Left ventricle myocardium inferior (tissue), 1 donor: ENCODE data around the gene BBOX1. TPM values are rescaled to one million over a fixed set of nuclear protein-coding genes. Genes with fewer than 3 reads are reported as not detected.

Experiments
- DNase-seq: peaks from one replicate; pipeline ENCODE4 v3.0.0-alpha.2; 2020
- H3K27ac ChIP-seq: fragments of 200-600 bp; replicated peaks from 2 replicates; pipeline ENCODE4 v1.8.0; 2021
- H3K27me3 ChIP-seq: fragments of 200-600 bp; 2 replicates; pipeline ENCODE4 v1.8.0; 2021; ENCODE audit warnings: low read depth
- H3K36me3 ChIP-seq: fragments of 200-600 bp; 2 replicates; pipeline ENCODE4 v1.8.0; 2021
- H3K4me1 ChIP-seq: fragments of 200-600 bp; 2 replicates; pipeline ENCODE4 v1.8.0; 2021
- H3K4me3 ChIP-seq: fragments of 200-600 bp; 2 replicates; pipeline ENCODE4 v1.8.0; 2021; ENCODE audit warnings: mild to moderate bottlenecking, moderate library complexity
- H3K9me3 ChIP-seq: fragments of 200-600 bp; replicated peaks from 2 replicates; pipeline ENCODE4 v1.8.0; 2021
- CTCF ChIP-seq: fragments of 200-600 bp; IDR thresholded peaks from 2 replicates; pipeline ENCODE4 v1.8.0; 2021; ENCODE audit warnings: antibody characterized with exemption, mild to moderate bottlenecking, borderline replicate concordance
- intact Hi-C: fragments of 100-400 bp; cut with micrococcal nuclease; formaldehyde crosslinking; loops from one replicate; pipeline ENCODE4 v1.11.0; 2022
- total RNA-seq: library from RNA; stranded (reverse); fragmentation: NEBNext Ultra II Directional; extraction: Animal tissue kit (Norgen Biotek cat#: 25700); gene quantifications from one replicate; pipeline ENCODE4 v1.2.1, GENCODE V29; 2021
- donor health status: DM: no; HTN: yes; CAD: no; lungs with severe emphysema.

BBOX1 gene
- total RNA-seq, 1 donor from 2014 or later: not detected

GRCh38 chr11:27118371-27118770 lies 77.8 kb downstream of the BBOX1 start:
- no peaks in the 10 kb centered on the region for H3K9me3 ChIP-seq
- intact Hi-C loops: no loop called here
- H3K27ac ChIP-seq: no peak overlapping the region
- no peak overlapping the region for H3K4me3 ChIP-seq
- no peak for DNase-seq
- TF ChIP-seq CTCF: no peak
- H3K4me1 ChIP-seq: no peaks in the 10 kb centered on the region
- no peaks in the 10 kb centered on the region for H3K36me3 ChIP-seq
- H3K27me3 ChIP-seq: no peaks in the 10 kb centered on the region

GRCh38 chr11:27118949-27119348 lies 78.3 kb downstream of the BBOX1 start:
- Histone ChIP-seq H3K36me3 (no peaks in the 10 kb centered on the region), H3K27ac (no peak overlapping the region), H3K4me1 (no peaks in the 10 kb centered on the region), H3K9me3 (no peaks in the 10 kb centered on the region), H3K4me3 (no peak overlapping the region), H3K27me3 (no peaks in the 10 kb centered on the region)
- intact Hi-C loops: no loop called here
- no peak for DNase-seq
- no peak for TF ChIP-seq CTCF

- H3K36me3 ChIP-seq: no peaks in the 10 kb centered on the region
- intact Hi-C loops: no loop called here
- TF ChIP-seq CTCF: no peak
- H3K4me3 ChIP-seq: no peak overlapping the region
- no peaks in the 10 kb centered on the region for H3K27me3 ChIP-seq
- no peak for DNase-seq
- no peaks in the 10 kb centered on the region for H3K4me1 ChIP-seq
- no peak overlapping the region for H3K27ac ChIP-seq
- no peaks in the 10 kb centered on the region for H3K9me3 ChIP-seq
Measured at GRCh38 chr11:27119396-27119795, 78.8 kb downstream of the BBOX1 start.

- H3K9me3 ChIP-seq: no peaks in the 10 kb centered on the region
- DNase-seq: no peak
- no peaks in the 10 kb centered on the region for H3K27me3 ChIP-seq
- H3K27ac ChIP-seq: no peak overlapping the region
- no peaks in the 10 kb centered on the region for H3K4me1 ChIP-seq
- H3K4me3 ChIP-seq: no peak overlapping the region
- no peaks in the 10 kb centered on the region for H3K36me3 ChIP-seq
- no peak for TF ChIP-seq CTCF
- intact Hi-C loops: no loop called here
Measured at GRCh38 chr11:27120211-27120610, 79.6 kb downstream of the BBOX1 start.

- no peaks in the 10 kb centered on the region for H3K27me3 ChIP-seq
- H3K4me1 ChIP-seq: no peaks in the 10 kb centered on the region
- TF ChIP-seq CTCF: no peak
- no peaks in the 10 kb centered on the region for H3K36me3 ChIP-seq
- intact Hi-C loops: no loop called here
- no peaks in the 10 kb centered on the region for H3K9me3 ChIP-seq
- H3K4me3 ChIP-seq: no peak overlapping the region
- DNase-seq: no peak
- no peak overlapping the region for H3K27ac ChIP-seq
Measured at GRCh38 chr11:27122001-27122400, 81.4 kb downstream of the BBOX1 start.
